BE2C (cell line): ENCODE measurements around the gene CWC15.
A peak's percentile ranks its signal among the peaks of the same experiment; 100 is the strongest.

Experiments used
- DNase-seq: peaks from one replicate; pipeline ENCODE4 v3.0.0-alpha.2; 2020
- H3K27me3 ChIP-seq: fragments of 250-450 bp; sonication (Bioruptor Pico); 2 replicates; pipeline ENCODE4 v1.5.1; 2020; ENCODE audit warnings: mild to moderate bottlenecking
- H3K36me3 ChIP-seq: fragments of 250-450 bp; sonication (Bioruptor Pico); 2 replicates; pipeline ENCODE4 v1.5.1; 2020; ENCODE audit warnings: mild to moderate bottlenecking
- H3K4me1 ChIP-seq: fragments of 250-450 bp; sonication (Bioruptor Pico); 2 replicates; pipeline ENCODE4 v1.5.1; 2020
- H3K4me3 ChIP-seq: 2 replicates; pipeline ENCODE4 v1.5.1; 2011; ENCODE audit warnings: low read depth, low read length
- H3K9me3 ChIP-seq: fragments of 250-450 bp; sonication (Bioruptor Pico); 2 replicates; pipeline ENCODE4 v1.5.1; 2020
- TF ChIP-seq, protein P1 (sequence below): IDR thresholded peaks from 2 replicates; pipeline ENCODE4 v1.5.1; 2012; ENCODE audit warnings: mild to moderate bottlenecking, low read depth, low read length

The CWC15 gene

GRCh38 chr11:94975599-94975998, 2.2 kb upstream of the CWC15 start:
- DNase-seq, result no peak
- TF ChIP-seq, protein P1, sequence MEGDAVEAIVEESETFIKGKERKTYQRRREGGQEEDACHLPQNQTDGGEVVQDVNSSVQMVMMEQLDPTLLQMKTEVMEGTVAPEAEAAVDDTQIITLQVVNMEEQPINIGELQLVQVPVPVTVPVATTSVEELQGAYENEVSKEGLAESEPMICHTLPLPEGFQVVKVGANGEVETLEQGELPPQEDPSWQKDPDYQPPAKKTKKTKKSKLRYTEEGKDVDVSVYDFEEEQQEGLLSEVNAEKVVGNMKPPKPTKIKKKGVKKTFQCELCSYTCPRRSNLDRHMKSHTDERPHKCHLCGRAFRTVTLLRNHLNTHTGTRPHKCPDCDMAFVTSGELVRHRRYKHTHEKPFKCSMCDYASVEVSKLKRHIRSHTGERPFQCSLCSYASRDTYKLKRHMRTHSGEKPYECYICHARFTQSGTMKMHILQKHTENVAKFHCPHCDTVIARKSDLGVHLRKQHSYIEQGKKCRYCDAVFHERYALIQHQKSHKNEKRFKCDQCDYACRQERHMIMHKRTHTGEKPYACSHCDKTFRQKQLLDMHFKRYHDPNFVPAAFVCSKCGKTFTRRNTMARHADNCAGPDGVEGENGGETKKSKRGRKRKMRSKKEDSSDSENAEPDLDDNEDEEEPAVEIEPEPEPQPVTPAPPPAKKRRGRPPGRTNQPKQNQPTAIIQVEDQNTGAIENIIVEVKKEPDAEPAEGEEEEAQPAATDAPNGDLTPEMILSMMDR, result no peak
- no peak overlapping the region for H3K4me3 ChIP-seq

GRCh38 chr11:94974178-94974577, 822 bp upstream of the CWC15 start:
- DNase-seq, result no peak
- H3K9me3 ChIP-seq, result no peaks in the 10 kb centered on the region
- H3K4me1 ChIP-seq, result peaks cover 6% of the 10 kb centered on the region
- H3K4me3 ChIP-seq, result peak overlapping the region; percentile 92
- TF ChIP-seq, protein P1, result no peak
- H3K27me3 ChIP-seq, result no peaks in the 10 kb centered on the region
- H3K36me3 ChIP-seq, result peaks cover 29% of the 10 kb centered on the region

More at GRCh38 chr11:94975599-94975998, 2.2 kb upstream of the CWC15 start:
- no peaks in the 10 kb centered on the region for H3K27me3 ChIP-seq
- H3K4me1 ChIP-seq, result peaks cover 6% of the 10 kb centered on the region
- peaks cover 15% of the 10 kb centered on the region for H3K36me3 ChIP-seq
- no peaks in the 10 kb centered on the region for H3K9me3 ChIP-seq

DNA sequence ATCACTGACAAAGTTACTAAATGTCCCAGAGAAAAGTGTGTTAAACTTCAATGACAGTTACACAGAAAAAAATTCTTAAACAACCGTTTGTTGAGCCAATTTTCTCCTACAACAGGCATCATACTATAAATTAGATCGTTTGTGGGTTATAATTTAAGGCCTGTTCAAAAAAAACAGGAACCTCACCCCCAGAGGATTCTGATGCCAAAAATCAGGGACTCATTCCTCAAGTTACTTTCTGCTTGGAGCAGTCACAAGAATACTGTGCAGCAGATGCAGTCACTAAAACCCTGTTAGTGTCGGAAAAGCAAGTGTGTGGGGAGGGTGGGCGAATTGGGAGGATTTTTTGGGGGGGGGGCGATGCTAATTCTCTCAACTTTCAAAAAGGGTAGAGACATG, 657 bp downstream of the CWC15 start:
- Histone ChIP-seq H3K4me1 (peaks cover 6% of the 10 kb centered on the region), H3K9me3 (no peaks in the 10 kb centered on the region), H3K36me3 (peaks cover 44% of the 10 kb centered on the region), H3K4me3 (peak overlapping the region; percentile 92), H3K27me3 (no peaks in the 10 kb centered on the region)
- TF ChIP-seq, protein P1, result no peak
- no peak for DNase-seq

DNA sequence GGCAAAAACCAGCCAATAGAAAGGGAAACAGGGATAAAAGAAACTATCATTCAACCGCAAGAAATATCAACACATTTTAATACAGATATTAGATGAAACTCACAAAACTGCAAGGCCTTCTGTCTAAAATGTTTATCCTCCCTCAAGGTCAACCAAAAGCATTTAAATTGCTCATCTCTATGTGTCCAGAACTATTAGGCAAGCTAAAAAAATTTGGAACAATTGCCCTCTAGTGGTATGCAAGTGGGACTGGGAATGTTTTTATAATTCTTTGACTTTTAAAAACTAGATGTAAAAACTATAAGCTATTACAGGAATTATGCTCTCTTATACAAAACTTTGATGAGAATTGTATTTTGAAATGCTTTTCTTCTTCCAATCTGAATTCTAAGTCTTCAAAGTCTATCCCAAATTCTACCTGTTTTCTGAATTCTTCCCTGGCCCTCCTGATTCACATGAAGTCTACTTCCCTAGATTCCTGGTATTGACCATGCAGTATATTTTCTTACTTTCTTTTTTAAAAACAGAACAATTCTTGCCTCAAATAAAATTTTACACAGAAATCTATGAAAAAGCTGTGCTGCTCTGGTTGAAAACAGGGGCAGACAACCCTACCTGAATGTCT, 4.9 kb downstream of the CWC15 start:
- Histone ChIP-seq H3K4me3 (no peak overlapping the region), H3K36me3 (peaks cover 82% of the 10 kb centered on the region), H3K27me3 (no peaks in the 10 kb centered on the region), H3K9me3 (no peaks in the 10 kb centered on the region), H3K4me1 (no peaks in the 10 kb centered on the region; the same call in 1 of the 2 replicates)
- no peak for DNase-seq
- TF ChIP-seq, protein P1, result peak; percentile 65

- DNase-seq, result no peak
- H3K9me3 ChIP-seq, result no peaks in the 10 kb centered on the region
- no peak overlapping the region for H3K4me3 ChIP-seq
- H3K36me3 ChIP-seq, result peaks cover 81% of the 10 kb centered on the region
- TF ChIP-seq, protein P1, result no peak
- no peaks in the 10 kb centered on the region for H3K4me1 ChIP-seq
- no peaks in the 10 kb centered on the region for H3K27me3 ChIP-seq
Measured at GRCh38 chr11:94964934-94965333, 8.4 kb downstream of the CWC15 start.

DNA sequence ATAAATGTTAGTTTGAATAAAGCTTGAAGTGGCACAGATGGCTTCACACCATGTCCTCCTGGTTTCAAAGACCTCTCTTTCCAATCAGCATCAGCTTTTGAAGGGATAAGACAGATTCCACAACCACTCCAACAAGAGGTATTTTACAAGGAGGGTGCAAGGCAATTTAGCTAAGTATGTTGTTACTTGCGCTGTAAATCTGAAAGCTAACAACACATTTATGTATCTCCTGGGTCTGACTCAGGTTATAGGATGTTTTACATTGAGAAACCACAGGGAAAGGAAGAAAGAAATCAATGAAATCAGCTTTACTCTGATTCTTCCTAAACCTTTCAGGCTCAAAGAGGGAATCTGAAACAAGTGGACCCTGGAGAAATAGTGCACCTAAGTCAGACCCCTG, 12.1 kb downstream of the CWC15 start:
- TF ChIP-seq, protein P1, result no peak
- no peaks in the 10 kb centered on the region for H3K9me3 ChIP-seq
- no peaks in the 10 kb centered on the region for H3K4me1 ChIP-seq
- H3K36me3 ChIP-seq, result peaks cover 49% of the 10 kb centered on the region
- no peak for DNase-seq
- no peaks in the 10 kb centered on the region for H3K27me3 ChIP-seq
- no peak overlapping the region for H3K4me3 ChIP-seq
